AG20443 (cell line): Measurements from ENCODE around the gene MYO9B.

Source experiments
- DNase-seq: peaks from one replicate; pipeline ENCODE4 v3.0.0; 2012; ENCODE audit warnings: low spot score, mixed read lengths

Gene MYO9B, protein sequence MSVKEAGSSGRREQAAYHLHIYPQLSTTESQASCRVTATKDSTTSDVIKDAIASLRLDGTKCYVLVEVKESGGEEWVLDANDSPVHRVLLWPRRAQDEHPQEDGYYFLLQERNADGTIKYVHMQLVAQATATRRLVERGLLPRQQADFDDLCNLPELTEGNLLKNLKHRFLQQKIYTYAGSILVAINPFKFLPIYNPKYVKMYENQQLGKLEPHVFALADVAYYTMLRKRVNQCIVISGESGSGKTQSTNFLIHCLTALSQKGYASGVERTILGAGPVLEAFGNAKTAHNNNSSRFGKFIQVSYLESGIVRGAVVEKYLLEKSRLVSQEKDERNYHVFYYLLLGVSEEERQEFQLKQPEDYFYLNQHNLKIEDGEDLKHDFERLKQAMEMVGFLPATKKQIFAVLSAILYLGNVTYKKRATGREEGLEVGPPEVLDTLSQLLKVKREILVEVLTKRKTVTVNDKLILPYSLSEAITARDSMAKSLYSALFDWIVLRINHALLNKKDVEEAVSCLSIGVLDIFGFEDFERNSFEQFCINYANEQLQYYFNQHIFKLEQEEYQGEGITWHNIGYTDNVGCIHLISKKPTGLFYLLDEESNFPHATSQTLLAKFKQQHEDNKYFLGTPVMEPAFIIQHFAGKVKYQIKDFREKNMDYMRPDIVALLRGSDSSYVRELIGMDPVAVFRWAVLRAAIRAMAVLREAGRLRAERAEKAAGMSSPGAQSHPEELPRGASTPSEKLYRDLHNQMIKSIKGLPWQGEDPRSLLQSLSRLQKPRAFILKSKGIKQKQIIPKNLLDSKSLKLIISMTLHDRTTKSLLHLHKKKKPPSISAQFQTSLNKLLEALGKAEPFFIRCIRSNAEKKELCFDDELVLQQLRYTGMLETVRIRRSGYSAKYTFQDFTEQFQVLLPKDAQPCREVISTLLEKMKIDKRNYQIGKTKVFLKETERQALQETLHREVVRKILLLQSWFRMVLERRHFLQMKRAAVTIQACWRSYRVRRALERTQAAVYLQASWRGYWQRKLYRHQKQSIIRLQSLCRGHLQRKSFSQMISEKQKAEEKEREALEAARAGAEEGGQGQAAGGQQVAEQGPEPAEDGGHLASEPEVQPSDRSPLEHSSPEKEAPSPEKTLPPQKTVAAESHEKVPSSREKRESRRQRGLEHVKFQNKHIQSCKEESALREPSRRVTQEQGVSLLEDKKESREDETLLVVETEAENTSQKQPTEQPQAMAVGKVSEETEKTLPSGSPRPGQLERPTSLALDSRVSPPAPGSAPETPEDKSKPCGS (N-terminal part only)

DNA sequence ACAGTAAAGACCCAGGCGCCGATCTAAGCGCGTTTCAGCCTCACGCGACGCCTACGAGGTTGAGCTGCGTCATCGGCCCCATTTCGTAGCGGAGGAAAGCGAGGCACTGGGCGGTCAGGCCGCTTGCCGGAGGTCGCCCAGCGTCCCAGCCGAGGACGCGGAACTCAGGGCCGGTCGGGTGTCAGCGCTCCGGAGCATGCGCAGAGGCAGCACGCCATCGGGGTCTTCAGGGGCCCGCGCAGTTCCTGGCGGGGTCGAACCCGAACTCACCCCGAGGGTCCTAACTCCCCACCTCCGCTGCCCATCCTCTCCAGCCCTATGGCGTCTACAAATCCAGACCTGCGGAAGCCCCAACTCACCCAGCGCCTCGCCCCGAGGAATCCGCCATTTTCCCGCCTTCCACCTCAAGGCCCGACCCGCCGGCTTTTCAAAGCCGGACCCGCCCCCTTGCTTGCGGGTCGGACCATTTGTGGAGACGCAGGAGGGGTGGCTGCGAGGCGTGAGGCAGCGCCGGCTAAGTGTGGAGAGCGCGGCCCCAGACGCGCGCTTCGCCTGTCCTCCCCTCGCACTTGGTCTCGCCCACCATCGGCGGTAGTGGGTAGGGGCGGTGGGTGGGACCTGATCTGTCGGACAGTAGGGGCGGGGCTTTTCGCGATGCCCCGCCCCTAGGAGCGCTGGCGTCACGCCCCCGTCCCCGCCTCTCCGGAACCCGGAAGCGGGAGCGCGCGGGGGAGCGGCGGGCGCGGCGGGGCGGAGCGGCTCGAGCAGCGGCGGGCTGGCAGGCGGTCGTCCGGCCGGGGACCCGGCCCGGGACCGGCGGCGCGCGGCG is at the start of gene MYO9B, which contains the start of gene HAUS8:
MYO9B (plus strand) TSS at position 743 of the 829 bp plus-strand sequence. CDS start 25,941 bp downstream, outside the sequence.
HAUS8 (minus strand) TSS at position 418 of the 829 bp plus-strand sequence; CDS start at position 388, 30 bp downstream.
- peak; percentile 98 for DNase-seq

DNA sequence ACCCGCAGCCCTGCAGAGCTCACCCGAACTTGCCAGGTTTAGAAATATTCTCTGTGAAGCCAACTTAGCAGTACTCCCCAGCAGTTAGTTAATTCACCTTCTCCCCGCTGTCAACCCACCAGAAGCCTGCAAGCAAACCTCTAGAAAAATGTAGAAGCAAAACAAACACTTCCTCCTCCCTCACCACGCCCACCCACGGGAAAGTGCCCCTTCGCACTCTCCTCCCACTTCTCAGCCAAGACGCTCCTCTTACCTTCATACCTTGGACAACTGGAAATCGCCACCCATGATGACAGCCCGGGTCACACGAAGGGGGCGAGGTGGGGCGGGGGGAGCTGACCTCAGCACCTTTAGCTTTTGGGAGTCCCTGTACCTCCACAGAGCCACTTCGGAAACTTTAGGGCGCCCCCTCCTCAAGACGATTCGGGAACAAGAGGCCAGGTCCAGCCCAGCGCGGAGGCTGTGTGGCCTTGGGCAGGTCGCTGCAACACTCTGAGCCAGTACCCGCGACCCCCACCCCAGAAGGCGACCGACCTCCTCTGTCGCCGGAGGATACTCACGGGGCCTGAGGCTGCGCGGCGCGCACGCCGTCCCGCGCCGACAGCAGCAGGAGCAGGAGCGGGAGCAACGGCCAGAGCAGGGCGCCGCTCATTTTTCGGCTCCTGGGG is 49.5 kb upstream of the MYO9B start:
- DNase-seq, result no peak

DNA sequence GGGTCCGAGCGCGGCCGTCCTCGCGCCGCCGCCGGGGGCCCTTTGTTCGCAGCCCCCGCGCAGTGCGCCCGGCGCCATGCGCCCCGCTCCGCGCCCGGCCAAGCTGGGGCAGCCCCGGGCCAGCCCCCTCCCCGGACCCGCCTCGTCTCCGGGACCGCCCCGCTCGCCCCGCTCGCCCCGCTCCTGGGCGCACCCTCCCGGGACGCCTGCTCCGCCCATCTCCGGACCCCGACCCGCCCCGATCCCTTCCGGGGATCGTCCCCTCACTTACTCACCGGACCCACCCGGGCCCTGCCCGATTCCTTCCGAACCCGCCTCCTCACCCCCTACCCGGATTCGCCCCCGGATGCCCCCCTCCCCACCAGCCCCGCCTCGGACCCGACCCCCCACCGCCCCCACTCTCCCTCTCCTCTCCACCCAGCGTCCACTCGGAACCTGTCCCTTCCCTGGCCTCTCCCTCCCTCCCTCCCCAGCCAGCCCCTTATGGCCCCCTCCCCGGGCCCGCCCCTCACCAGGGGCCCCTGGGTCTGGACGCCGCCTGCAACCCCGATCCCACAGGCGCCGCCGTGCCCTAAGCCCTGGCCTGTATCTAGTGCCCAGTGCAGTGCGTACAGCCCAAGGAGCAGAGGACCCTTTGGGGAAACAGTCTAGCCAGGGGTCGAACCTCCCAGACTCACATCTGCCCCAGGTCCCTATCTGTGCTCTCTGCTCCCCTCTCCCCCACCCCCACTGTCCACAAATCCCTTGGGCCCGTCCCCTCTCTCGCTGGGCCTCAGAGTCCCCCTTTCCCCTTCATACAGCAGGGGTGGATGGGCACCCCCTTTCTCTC is 48.7 kb upstream of the MYO9B start, which contains the start of gene CPAMD8:
CPAMD8 (minus strand) TSS at position 105 of the 829 bp plus-strand sequence. CDS start 168 bp downstream, outside the sequence.
- no peak for DNase-seq

- no peak for DNase-seq
These were observed 48.0 kb upstream of the MYO9B start for GRCh38 chr19:17027535-17027975.

DNA sequence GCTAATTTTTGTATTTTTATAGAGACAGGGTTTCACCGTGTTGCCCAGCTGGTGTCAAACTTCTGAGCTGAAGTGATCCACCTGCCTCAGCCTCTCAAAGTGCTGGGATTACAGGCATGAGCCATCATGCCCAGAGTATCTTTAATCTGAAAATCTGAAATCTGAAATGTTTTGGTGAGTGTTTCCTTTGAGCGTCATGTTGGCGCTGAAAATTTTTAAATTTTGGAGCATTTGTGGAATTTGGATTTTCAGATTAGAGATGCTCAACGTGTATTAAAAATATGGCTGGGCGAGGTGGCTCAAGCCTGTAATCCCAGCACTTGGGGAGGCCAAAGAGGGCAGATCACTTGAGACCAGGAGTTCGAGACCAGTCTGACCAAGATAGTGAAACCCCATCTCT is 43.8 kb upstream of the MYO9B start:
- no peak for DNase-seq

GRCh38 chr19:17035842-17036424 is 39.6 kb upstream of the MYO9B start:
- no peak for DNase-seq

DNA sequence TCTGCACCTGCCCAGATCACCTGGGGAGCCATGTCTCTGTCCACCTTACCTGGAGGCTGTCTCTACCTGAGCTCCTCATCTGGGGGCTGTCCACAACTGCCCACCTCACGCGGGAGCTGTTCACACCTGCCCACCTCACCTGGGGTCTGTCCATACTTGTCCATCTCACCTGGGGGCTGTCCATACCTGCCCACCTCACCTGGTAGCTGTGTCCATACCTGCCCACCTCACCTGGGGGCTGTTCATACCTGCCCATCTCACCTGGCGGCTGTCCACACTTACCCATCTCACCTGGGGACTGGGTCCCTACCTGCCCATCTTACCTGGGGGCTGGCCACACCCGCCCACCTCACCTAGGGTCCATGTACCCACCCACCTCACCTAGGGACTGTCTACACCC is 38.9 kb upstream of the MYO9B start:
- no peak for DNase-seq

DNA sequence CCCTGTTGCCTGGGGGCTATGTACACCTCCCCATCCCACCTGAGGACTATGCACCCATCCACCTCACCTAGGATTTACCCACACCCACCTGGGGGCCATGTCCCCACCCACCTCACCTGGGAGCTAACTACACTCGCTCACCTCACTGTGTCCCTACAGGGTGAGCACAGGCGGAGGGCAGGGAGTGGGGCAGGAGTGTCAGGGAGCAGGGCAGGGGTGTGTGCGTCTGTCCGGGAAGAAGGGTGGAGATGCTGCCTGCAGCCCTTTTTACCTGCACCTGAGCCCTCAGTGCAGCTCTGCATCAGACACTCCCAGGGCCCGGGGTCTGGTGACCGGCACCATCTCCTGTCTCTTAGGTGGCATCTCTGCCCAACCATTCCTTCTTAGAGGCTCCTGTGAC is 38.4 kb upstream of the MYO9B start:
- no peak for DNase-seq

DNA sequence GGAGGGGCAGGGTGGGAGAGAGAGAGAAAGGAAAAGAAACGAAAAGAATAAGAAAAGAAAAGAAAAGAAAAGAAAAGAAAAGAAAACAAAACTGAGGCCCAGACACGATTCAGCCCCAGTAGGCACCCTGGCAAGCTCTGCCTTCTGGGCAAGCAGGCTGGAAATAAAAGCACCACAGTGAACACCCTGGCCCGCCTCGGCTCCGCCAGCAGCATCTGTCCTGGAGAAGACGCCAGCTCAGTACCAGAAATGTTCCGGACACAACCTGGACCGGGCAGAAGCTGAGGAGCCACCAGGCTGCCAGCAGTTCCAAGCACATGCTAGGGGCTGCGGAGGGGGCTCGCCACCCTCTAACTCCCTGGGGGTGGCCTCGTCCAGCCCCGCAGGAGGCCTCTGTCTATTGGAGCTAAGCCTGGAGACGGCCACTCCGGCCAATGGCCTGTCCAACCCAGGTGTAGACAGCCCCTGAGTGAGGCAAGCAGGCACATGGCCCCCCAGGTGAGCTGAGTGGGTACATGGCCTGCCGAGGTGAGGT is 37.5 kb upstream of the MYO9B start:
- no peak for DNase-seq

- DNase-seq, result no peak
These were observed 33.6 kb upstream of the MYO9B start for GRCh38 chr19:17041976-17042375.

DNA sequence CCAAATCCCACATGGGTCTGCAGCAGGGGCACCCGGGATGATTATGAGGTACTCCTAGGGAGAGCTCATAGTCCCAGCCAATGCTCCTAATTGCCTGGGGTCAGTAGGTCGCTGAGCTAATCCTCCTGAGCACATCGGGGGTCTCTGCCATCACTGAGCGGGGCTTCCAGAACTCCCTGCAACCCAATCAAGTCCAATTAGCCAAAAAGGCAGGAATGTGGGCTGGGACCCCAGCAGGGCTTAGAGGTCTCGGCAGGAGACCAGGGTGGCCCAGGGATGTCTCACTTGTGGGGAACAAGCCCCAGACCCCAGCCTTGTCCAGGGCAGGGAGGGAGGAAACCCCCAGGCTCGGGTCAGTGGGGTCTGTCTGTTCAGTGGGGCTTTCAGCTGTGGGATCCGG is 31.8 kb upstream of the MYO9B start:
- no peak for DNase-seq

DNA sequence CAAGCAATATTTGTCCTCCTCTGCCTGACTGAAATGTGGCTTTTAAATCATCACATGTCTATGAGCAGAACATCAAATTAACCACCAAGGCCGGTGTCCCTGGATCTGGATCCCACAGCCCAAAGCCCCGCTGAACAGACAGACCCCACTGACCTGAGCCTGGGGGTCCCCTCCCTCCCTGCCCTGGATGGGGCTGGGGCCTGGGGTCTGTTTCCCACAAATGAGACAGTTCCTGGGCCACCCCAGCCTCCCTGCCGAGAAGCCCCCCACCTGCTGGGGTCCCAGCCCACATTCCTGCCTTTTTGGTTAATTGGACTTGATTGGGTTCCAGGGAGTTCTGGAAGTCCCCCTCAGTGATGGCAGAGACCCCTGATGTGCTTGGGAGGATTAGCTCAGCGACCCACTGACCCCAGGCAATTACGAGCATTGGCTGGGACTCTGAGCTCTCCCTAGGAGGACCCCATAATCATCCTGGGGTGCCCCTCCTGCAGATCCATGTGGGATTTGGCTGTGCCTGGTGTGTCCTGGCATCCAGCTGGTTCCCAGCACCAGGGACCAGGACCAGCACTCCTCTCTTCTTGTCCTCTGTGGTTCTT is 29.6 kb upstream of the MYO9B start:
- DNase-seq, result no peak

DNA sequence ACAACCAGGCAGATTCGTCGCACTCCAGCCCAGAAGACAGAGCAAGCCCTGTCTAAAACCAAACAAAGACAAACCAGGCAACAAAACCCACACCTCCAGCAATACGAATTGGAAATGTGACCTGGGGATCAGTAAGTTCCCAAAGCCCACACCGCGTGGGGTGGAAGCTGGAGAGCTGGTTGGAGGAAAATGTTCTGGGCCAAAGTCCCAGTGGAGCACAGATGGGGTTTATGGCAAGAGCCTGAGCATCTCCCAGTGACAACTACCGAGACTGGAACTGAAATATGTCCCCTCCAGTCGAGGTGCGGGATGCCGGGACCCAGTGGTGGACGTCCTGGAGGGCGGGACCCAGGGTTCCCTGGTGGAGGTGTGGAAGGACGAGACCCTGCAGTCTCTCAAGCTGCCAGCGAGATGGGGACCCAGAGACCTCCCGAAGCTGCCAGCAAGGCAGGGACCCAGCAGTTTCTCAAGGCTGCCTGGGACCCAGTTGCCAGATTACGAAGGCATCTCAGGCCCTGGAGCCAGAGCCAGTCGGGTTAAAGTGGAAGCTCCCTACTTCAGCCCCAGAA is 26.6 kb upstream of the MYO9B start:
- DNase-seq, result no peak

GRCh38 chr19:17049711-17050280 is 25.8 kb upstream of the MYO9B start:
- DNase-seq, result peak; percentile 60

- DNase-seq, result peak; percentile 74
These were observed 23.1 kb upstream of the MYO9B start for GRCh38 chr19:17052439-17052838.

DNA sequence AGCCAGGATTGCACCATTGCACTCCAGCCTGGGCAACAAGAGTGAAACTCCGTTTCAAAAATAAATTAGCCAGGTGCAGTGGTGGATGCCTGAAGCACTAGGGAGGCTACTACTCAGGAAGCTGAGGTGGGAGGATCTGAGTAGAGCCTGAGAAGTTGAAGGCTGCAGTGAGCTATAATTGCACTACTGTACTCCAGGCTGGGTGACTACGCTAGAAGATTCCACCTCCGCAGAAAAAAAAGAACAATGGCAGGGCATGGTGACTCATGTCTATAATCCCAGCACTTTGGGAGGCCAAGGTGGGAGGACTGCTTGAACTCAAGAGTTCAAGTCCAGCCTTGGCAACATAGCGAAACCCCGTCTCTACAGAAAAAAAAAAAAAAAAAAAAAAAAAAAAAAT is 20.8 kb upstream of the MYO9B start:
- DNase-seq, result no peak

GRCh38 chr19:17055636-17056035 is 19.9 kb upstream of the MYO9B start:
- DNase-seq, result no peak

GRCh38 chr19:17058236-17058635 is 17.3 kb upstream of the MYO9B start:
- no peak for DNase-seq
